Thoracic aorta (tissue), 2 donors: ENCODE data around the gene CNIH2. TPM values are rescaled to one million over a fixed set of nuclear protein-coding genes. Genes with fewer than 3 reads are reported as not detected.

Source experiments
- ATAC-seq: fragments of 150-250 bp; one replicate; pipeline ENCODE4 v1.8.0; 2017; ENCODE audit warnings: low read depth; ENCODE audit not compliant: insufficient number of reproducible peaks, low FRiP score
- DNase-seq: peaks from one replicate; pipeline ENCODE4 v3.0.0-alpha.2; 2020; ENCODE audit warnings: low spot score
- H3K27ac ChIP-seq, 2 donors: fragments of 200-600 bp; sonication (generic); 1 replicate in 1 of 2; 2 replicates in 1 of 2; pipeline ENCODE4 v1.5.1; 2016; ENCODE audit warnings: mild to moderate bottlenecking in 2 of 2, moderate library complexity in 2 of 2
- H3K27me3 ChIP-seq: fragments of 200-600 bp; sonication (generic); replicated peaks from 2 replicates; pipeline ENCODE4 v1.6.0; 2016; ENCODE audit warnings: mild to moderate bottlenecking; ENCODE audit not compliant: insufficient read depth
- H3K36me3 ChIP-seq: fragments of 200-600 bp; sonication (generic); one replicate; pipeline ENCODE4 v1.5.1; 2016
- H3K4me1 ChIP-seq, 2 donors: fragments of 200-600 bp; sonication (generic); 1 replicate in 1 of 2; 2 replicates in 1 of 2; pipeline versions ENCODE4 v1.5.1 to v1.6.0; 2016; ENCODE audit warnings: low read depth in 2 of 2, mild to moderate bottlenecking in 1 of 2; ENCODE audit not compliant: control insufficient read depth in 1 of 2
- H3K4me3 ChIP-seq: fragments of 200-600 bp; sonication (generic); 2 replicates; pipeline ENCODE4 v1.5.1; 2016; ENCODE audit warnings: mild to moderate bottlenecking
- H3K9me3 ChIP-seq: fragments of 200-600 bp; sonication (generic); 2 replicates; pipeline ENCODE4 v1.5.1; 2016
- total RNA-seq, 2 donors: library from RNA; depleted of rRNA; stranded (reverse); fragments of >200 nt; gene quantifications; one replicate each; pipeline versions ENCODE4 v1.1.0 to v1.2.3, GENCODE V29; 2016
- TF ChIP-seq, protein P1 (sequence below): fragments of 200-600 bp; sonication (generic); IDR thresholded peaks from one replicate; pipeline ENCODE4 v1.5.1; 2019; ENCODE audit warnings: antibody characterized with exemption

CNIH2 gene
- total RNA-seq, 2 donors from 2014 or later, result not detected

DNA sequence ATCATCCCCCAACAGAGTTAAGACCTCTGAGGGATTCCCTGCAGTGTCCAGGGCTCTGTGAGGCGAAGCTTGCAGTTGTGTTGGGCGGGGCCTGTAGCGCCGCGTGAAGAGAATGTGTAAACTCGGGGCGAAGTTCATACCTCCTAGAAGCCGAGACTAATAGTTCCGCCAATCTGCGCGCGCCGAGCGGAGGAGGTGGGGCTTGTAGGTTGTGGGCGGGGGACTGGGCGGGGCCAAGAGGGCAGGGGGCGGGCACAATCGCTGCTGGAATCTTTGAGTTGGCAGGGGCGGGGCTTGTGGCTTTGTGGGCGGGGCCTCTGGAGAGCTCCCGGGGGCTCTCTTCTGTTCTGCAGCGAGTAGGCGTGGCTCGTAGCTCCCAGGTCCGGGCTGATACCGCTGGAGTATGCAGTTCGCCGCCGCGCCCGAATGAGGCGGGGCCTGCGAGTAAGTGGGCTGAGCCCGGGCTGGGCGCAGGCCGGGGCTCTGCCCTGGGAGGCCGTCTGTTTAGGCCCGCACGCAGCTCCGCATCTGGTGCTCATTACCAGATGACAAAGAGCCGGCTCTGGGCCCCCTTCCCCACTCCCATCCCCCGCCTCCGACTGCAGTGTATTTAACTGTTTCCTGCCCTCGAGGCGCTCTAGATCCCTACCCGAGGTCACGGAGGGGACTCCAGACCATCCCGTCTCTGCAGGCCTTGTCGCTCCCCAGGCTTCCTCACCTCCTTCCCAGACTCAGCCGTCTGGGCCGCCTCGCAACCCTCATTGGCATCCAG, 34.8 kb downstream of the CNIH2 start:
- H3K9me3 ChIP-seq, result no peaks in the 10 kb centered on the region
- H3K27me3 ChIP-seq, result peaks cover 5% of the 10 kb centered on the region
- peak overlapping the region; percentile 78 for H3K4me3 ChIP-seq
- ATAC-seq (peak; percentile 72), DNase-seq (peak; percentile 94)
- TF ChIP-seq, protein P1, sequence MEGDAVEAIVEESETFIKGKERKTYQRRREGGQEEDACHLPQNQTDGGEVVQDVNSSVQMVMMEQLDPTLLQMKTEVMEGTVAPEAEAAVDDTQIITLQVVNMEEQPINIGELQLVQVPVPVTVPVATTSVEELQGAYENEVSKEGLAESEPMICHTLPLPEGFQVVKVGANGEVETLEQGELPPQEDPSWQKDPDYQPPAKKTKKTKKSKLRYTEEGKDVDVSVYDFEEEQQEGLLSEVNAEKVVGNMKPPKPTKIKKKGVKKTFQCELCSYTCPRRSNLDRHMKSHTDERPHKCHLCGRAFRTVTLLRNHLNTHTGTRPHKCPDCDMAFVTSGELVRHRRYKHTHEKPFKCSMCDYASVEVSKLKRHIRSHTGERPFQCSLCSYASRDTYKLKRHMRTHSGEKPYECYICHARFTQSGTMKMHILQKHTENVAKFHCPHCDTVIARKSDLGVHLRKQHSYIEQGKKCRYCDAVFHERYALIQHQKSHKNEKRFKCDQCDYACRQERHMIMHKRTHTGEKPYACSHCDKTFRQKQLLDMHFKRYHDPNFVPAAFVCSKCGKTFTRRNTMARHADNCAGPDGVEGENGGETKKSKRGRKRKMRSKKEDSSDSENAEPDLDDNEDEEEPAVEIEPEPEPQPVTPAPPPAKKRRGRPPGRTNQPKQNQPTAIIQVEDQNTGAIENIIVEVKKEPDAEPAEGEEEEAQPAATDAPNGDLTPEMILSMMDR, result no peak
- H3K36me3 ChIP-seq, result no peaks in the 10 kb centered on the region
- peaks cover 10 to 32% of the 10 kb centered on the region in 2 donors for H3K4me1 ChIP-seq
- H3K27ac ChIP-seq, result peak overlapping the region; percentile 77 to 79

DNA sequence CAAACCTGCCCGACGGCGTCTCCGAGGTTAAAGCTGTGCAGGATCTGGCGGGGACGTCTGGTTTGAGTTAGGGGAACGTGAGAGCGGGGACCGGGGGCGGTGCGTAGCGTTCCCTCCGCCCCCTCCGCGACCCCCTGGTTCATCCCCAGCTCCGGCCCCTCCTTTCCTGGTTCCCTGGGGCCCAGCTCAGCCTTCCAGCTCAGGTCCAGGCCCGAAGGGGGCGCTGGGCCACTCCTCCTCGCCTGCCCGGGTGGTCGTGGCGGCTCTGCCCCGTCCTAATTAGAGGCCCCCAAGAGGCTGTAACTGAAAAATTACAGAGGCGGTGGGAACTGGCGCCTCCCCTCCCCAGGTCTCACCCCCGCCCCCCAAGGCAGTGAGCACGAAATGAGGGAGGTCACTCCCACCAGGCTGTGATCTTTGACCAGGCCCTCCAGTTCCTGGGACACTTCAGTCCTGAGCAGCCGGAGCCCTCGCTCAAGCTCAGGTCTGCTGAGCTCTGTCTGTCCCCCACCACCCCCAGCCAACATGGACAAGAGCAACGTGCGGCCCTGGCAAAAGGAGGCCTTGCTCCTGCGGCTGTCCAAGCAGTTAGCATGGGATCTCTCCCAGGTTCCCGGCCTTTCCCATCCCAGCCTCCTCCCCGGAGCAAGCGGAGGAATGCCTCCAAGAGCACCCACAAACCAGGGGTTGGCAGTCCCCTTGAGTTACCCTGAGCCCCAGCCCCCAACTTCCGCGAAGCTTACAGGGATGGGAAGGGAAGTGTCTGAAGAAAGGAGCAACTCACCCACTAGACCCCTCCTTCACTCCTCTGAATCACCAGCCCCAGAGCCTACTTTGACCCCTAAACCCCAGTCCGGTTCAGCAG, 35.6 kb downstream of the CNIH2 start:
- ATAC-seq (no peak), DNase-seq (no peak)
- Histone ChIP-seq H3K36me3 (no peaks in the 10 kb centered on the region), H3K9me3 (no peaks in the 10 kb centered on the region), H3K27me3 (peaks cover 5% of the 10 kb centered on the region), H3K4me3 (peak overlapping the region; percentile 78), H3K27ac (peak overlapping the region; percentile 11 to 79), H3K4me1 (peaks cover 11 to 38% of the 10 kb centered on the region in 2 donors)
- TF ChIP-seq, protein P1, result no peak

DNA sequence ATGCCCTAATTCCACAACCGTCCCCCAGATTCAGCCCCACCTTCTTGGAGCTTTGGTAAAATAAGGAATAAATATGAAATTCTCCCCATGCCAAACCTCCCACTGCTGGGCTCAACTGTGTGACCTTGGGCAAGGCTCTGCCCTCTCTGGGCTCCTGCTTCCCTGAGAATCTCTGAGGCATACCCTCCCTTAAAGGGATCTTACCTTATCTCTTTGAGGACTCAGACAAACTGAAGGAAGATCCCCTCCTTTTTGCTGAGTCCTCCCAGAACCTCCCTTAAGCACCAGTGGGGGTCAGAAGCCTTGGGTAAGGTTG, 36.2 kb downstream of the CNIH2 start:
- no peaks in the 10 kb centered on the region for H3K36me3 ChIP-seq
- TF ChIP-seq, protein P1, result no peak
- H3K9me3 ChIP-seq, result no peaks in the 10 kb centered on the region
- ATAC-seq (no peak), DNase-seq (no peak)
- H3K4me3 ChIP-seq, result peak overlapping the region; percentile 78
- peaks cover 5% of the 10 kb centered on the region for H3K27me3 ChIP-seq
- peaks cover 11 to 38% of the 10 kb centered on the region in 2 donors for H3K4me1 ChIP-seq
- no peak overlapping the region for H3K27ac ChIP-seq

DNA sequence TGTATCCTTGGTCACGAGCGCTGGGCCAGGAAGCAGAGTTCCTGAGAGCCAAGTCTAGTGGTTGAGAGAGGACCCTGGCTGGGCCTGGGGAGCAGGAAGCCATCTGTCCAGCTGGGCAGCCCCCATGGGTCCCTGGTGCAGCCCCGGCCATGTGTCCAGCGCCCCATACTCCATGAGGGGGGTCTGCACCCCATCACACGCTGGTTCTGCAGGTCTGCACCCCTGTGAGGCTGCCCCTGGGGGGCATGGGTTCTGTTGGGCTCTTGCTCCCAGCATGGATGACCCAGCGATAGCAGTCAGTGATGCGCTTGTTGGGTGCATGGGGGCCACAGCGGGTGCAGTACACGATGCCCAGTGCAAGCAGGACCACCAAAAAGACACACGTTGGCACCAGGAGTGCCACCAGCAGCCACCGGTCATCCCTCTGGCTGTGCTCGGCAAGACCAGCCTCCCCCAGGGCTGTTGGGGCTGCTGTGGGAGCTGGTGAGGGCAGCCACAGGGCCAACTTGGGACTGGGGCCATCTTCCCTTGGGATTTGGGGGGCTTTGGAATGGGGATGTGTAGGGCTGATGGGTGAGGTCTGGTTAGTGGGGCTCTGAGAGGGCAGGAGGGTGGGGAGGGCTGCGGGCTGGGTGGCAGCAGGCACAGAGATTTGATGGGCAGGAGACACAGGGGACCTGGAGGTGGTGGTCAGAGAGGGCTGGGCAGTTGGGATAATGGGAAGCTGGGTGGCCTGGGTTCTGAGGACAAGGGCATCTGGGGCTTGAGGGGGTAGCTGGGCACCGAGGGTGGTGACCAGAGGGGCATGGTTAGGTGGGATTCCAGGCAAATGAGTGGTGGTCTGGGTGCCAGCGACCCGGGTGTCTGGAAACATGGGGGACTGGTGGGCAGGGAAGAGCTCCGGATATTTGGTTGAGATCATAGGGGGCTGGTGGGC, 36.9 kb downstream of the CNIH2 start:
- Histone ChIP-seq H3K9me3 (no peaks in the 10 kb centered on the region), H3K27me3 (peaks cover 5% of the 10 kb centered on the region), H3K4me3 (peak overlapping the region; percentile 71), H3K27ac (no peak overlapping the region), H3K36me3 (no peaks in the 10 kb centered on the region), H3K4me1 (peaks cover 11 to 38% of the 10 kb centered on the region in 2 donors)
- DNase-seq (no peak), ATAC-seq (no peak)
- TF ChIP-seq, protein P1, result no peak
